Keratinocyte (primary cell): ENCODE data around the gene ARAF. TPM values are rescaled to one million over a fixed set of nuclear protein-coding genes. Genes with fewer than 3 reads are reported as not detected.
"Not testable (repeated sequence)": the region's sequence is repeated elsewhere in the genome, so short reads cannot be mapped to it uniquely, and the experiment has no call there.

Experiments
- DNase-seq: peaks from one replicate; pipeline ENCODE4 v3.0.0-alpha.2; 2011; ENCODE audit warnings: low read depth, missing footprints, low spot score
- FAIRE-seq: peaks from 2 replicates; lab custom pipeline; 2011; peaks lifted over from hg19 to GRCh38; lab: Jason Lieb, UNC
- H2AFZ ChIP-seq: 2 replicates; pipeline ENCODE4 v1.6.0; 2012; ENCODE audit warnings: low read length, control low read depth, inconsistent platforms; ENCODE audit not compliant: control insufficient read depth
- H3K27ac ChIP-seq: 2 replicates; pipeline ENCODE4 v1.5.1; 2011; ENCODE audit warnings: low read length; ENCODE audit not compliant: control insufficient read depth, insufficient read depth
- H3K27me3 ChIP-seq: 3 replicates; pipeline ENCODE4 v1.6.0; 2011; ENCODE audit warnings: low read length; ENCODE audit not compliant: control insufficient read depth, insufficient read depth; ENCODE audit errors: extremely low read depth
- H3K36me3 ChIP-seq, 2 experiments: 2 replicates in 1 of 2; 3 replicates in 1 of 2; pipeline ENCODE4 v1.5.1; 2011; ENCODE audit warnings: low read length in 2 of 2, mild to moderate bottlenecking in 1 of 2; ENCODE audit not compliant: control insufficient read depth in 2 of 2, insufficient read depth in 2 of 2; ENCODE audit errors: extremely low read depth in 1 of 2
- H3K4me1 ChIP-seq: 3 replicates; pipeline ENCODE4 v1.5.1; 2011; ENCODE audit warnings: low read length; ENCODE audit not compliant: control insufficient read depth, insufficient read depth; ENCODE audit errors: extremely low read depth
- H3K4me2 ChIP-seq: 3 replicates; pipeline ENCODE4 v1.6.0; 2011; ENCODE audit warnings: low read depth, low read length; ENCODE audit not compliant: control insufficient read depth, insufficient read depth; ENCODE audit errors: extremely low read depth
- H3K4me3 ChIP-seq, 3 experiments: fragments of 200-600 bp in 1 of 3; sonication (generic) in 1 of 3; 2 replicates in 2 of 3; 3 replicates in 1 of 3; pipeline ENCODE4 v1.5.1; 2011 to 2016; ENCODE audit warnings: low read length in 3 of 3, mild to moderate bottlenecking in 3 of 3, control low read depth in 2 of 3, inconsistent platforms in 1 of 3, low read depth in 1 of 3, mixed read lengths in 1 of 3, mixed run types in 1 of 3, moderate library complexity in 1 of 3; ENCODE audit not compliant: control insufficient read depth in 2 of 3, insufficient read depth in 2 of 3; ENCODE audit errors: extremely low read depth in 1 of 3
- H3K79me2 ChIP-seq: 2 replicates; pipeline ENCODE4 v1.6.0; 2012; ENCODE audit warnings: low read length; ENCODE audit not compliant: control insufficient read depth, insufficient read depth
- H3K9ac ChIP-seq: 3 replicates; pipeline ENCODE4 v1.6.0; 2011; ENCODE audit warnings: low read length; ENCODE audit not compliant: control insufficient read depth, insufficient read depth; ENCODE audit errors: extremely low read depth
- H3K9me1 ChIP-seq: 3 replicates; pipeline ENCODE4 v1.6.0; 2011; ENCODE audit warnings: low read length; ENCODE audit not compliant: control insufficient read depth, insufficient read depth; ENCODE audit errors: extremely low read depth
- H3K9me3 ChIP-seq: 2 replicates; pipeline ENCODE4 v1.5.1; 2012; ENCODE audit warnings: low read depth, low read length; ENCODE audit not compliant: control insufficient read depth
- H4K20me1 ChIP-seq: 3 replicates; pipeline ENCODE4 v1.6.0; 2011; ENCODE audit warnings: low read length; ENCODE audit not compliant: control insufficient read depth, insufficient read depth; ENCODE audit errors: extremely low read depth
- CTCF ChIP-seq, 3 experiments: IDR thresholded peaks in 1 of 3; conservative IDR thresholded peaks in 1 of 3; optimal IDR thresholded peaks in 1 of 3; 2 replicates in 2 of 3; 3 replicates in 1 of 3; pipeline versions ENCODE3 to v1.5.1; 2011; ENCODE audit warnings: low read length in 3 of 3, mild to moderate bottlenecking in 3 of 3, moderate library complexity in 2 of 3, control low read depth in 1 of 3, inconsistent platforms in 1 of 3; ENCODE audit not compliant: insufficient read depth in 2 of 3; ENCODE audit errors: extremely low read depth in 1 of 3
- EZH2 ChIP-seq: IDR thresholded peaks from one replicate; pipeline ENCODE4 v1.6.1; 2012; ENCODE audit warnings: inconsistent platforms, mild to moderate bottlenecking, low read length, moderate library complexity
- dilution Hi-C: fragments of 300-500 bp; cut with MboI; formaldehyde crosslinking; loops from one replicate; pipeline ENCODE4 v1.7.0; 2020; ENCODE audit warnings: low sequenced_read_pairs; ENCODE audit not compliant: extremely low pct_ligation_motif_present
- polyA plus RNA-seq, 5 experiments: library from polyadenylated mRNA; depleted of rRNA in 3 of 5; stranded (reverse) in 3 of 5; stranded (forward) in 1 of 5; unstranded in 1 of 5; fragments of >200 nt; gene quantifications; 1 replicate in 1 of 5; 2 replicates in 3 of 5; 3 replicates in 1 of 5; pipeline versions ENCODE4 v1.2.1 to v1.2.3, GENCODE V29; 2011 to 2012; ENCODE audit warnings: missing spikeins in 2 of 5, low read depth in 1 of 5, low replicate concordance in 1 of 5

ARAF gene
- polyA plus RNA-seq, 1 donor (not counting 4 experiments of a cell fraction or from before 2014, with no cell fraction given): 21.3 TPM

- peaks cover 6% of the 10 kb centered on the region for H3K4me1 ChIP-seq
- no peaks in the 10 kb centered on the region for H3K27me3 ChIP-seq
- TF ChIP-seq CTCF (optimal IDR thresholded peaks at IDR 0.05 in 1 of 3, IDR thresholded peaks at IDR 0.05 in 1 of 3, conservative IDR thresholded peaks at IDR 0.05 in 1 of 3; ENCODE audit: extremely low read depth in 1 of 3, insufficient read depth in 2 of 3, low read length in 3 of 3) (no peak), EZH2 (no peak)
- DNase-seq (no peak), FAIRE-seq (no peak)
- no peak overlapping the region for H3K4me2 ChIP-seq
- H3K27ac ChIP-seq: no peak overlapping the region
- H3K9me1 ChIP-seq: no peaks in the 10 kb centered on the region
- H3K36me3 ChIP-seq: no peaks in the 10 kb centered on the region
- H2AFZ ChIP-seq: no peak overlapping the region
- H4K20me1 ChIP-seq: no peaks in the 10 kb centered on the region
- no peaks in the 10 kb centered on the region for H3K79me2 ChIP-seq
- H3K9ac ChIP-seq: no peak overlapping the region
- dilution Hi-C loops: no loop called here
- H3K9me3 ChIP-seq: no peaks in the 10 kb centered on the region
- H3K4me3 ChIP-seq: no peak overlapping the region
Observed at GRCh38 chrX:47597222-47597621, 36.2 kb downstream of the ARAF start.

GRCh38 chrX:47603125-47603524 lies 42.1 kb downstream of the ARAF start:
- dilution Hi-C loops, H4K20me1 ChIP-seq, DNase-seq, H3K79me2 ChIP-seq, H3K27ac ChIP-seq, H3K4me3 ChIP-seq, H3K4me1 ChIP-seq, H3K4me2 ChIP-seq, H2AFZ ChIP-seq, H3K9ac ChIP-seq, H3K36me3 ChIP-seq, FAIRE-seq, H3K9me3 ChIP-seq, H3K9me1 ChIP-seq, H3K27me3 ChIP-seq: not testable (repeated sequence)

- no peaks in the 10 kb centered on the region for H3K4me1 ChIP-seq
- FAIRE-seq (no peak), DNase-seq (no peak)
- TF ChIP-seq CTCF (optimal IDR thresholded peaks at IDR 0.05 in 1 of 3, IDR thresholded peaks at IDR 0.05 in 1 of 3, conservative IDR thresholded peaks at IDR 0.05 in 1 of 3; ENCODE audit: extremely low read depth in 1 of 3, insufficient read depth in 2 of 3, low read length in 3 of 3) (no peak), EZH2 (no peak)
- no peaks in the 10 kb centered on the region for H4K20me1 ChIP-seq
- H3K9ac ChIP-seq: no peak overlapping the region
- H3K9me1 ChIP-seq: no peaks in the 10 kb centered on the region
- no peaks in the 10 kb centered on the region for H3K79me2 ChIP-seq
- no peaks in the 10 kb centered on the region for H3K36me3 ChIP-seq
- no peak overlapping the region for H3K27ac ChIP-seq
- no peak overlapping the region for H3K4me3 ChIP-seq
- dilution Hi-C loops: no loop called here
- no peak overlapping the region for H2AFZ ChIP-seq
- H3K27me3 ChIP-seq: no peaks in the 10 kb centered on the region
- H3K4me2 ChIP-seq: no peak overlapping the region
- no peaks in the 10 kb centered on the region for H3K9me3 ChIP-seq
Observed at GRCh38 chrX:47605024-47605423, 44.0 kb downstream of the ARAF start.
